Activated B cell treated with CpG ODN at 0.5 μM for 24 hours (primary cell): ENCODE data around the gene TVP23A. TPM values are rescaled to one million over a fixed set of nuclear protein-coding genes. Genes with fewer than 3 reads are reported as not detected.

Source experiments
- ATAC-seq: fragments of 200-7000 bp; cut with Tn5 transposase; one replicate; pipeline ENCODE4 v1.10.0; 2021; ENCODE audit warnings: low read depth, mild to moderate bottlenecking, moderate library complexity
- CTCF ChIA-PET: fragments of 350-600 bp; sonication (Branson Sonifier 250); formaldehyde crosslinking; loops from one replicate; lab custom pipeline; 2021; ENCODE audit warnings: antibody characterized with exemption; lab: Charles Lee
- POLR2A ChIA-PET: fragments of 350-600 bp; sonication (Branson Sonifier 250); formaldehyde crosslinking; loops from one replicate; lab custom pipeline; 2021; ENCODE audit warnings: antibody characterized with exemption; lab: Charles Lee
- DNase-seq: peaks from one replicate; pipeline ENCODE4 v3.0.0; 2022
- H3K27ac Mint-ChIP-seq: one replicate; pipeline ENCODE4 v1.8.0; 2020; ENCODE audit warnings: mixed read lengths
- H3K27me3 Mint-ChIP-seq: one replicate; pipeline ENCODE4 v1.8.0; 2021; ENCODE audit warnings: mixed read lengths
- H3K36me3 Mint-ChIP-seq: one replicate; pipeline ENCODE4 v1.8.0; 2021; ENCODE audit warnings: low read depth, mixed read lengths
- H3K4me1 Mint-ChIP-seq: one replicate; pipeline ENCODE4 v1.8.0; 2021; ENCODE audit warnings: mixed read lengths
- H3K4me3 Mint-ChIP-seq: one replicate; pipeline ENCODE4 v1.8.0; 2020; ENCODE audit warnings: mild to moderate bottlenecking, mixed read lengths
- H3K9me3 Mint-ChIP-seq: one replicate; pipeline ENCODE4 v1.8.0; 2020; ENCODE audit warnings: mixed read lengths
- CTCF ChIP-seq: fragments of 200-600 bp; IDR thresholded peaks from one replicate; pipeline ENCODE4 v1.8.0; 2022; ENCODE audit warnings: antibody characterized with exemption, mild to moderate bottlenecking
- intact Hi-C: fragments of 100-400 bp; cut with micrococcal nuclease; formaldehyde crosslinking; loops from one replicate; pipeline ENCODE4 v1.15.1; 2024
- total RNA-seq: library from RNA; stranded (reverse); gene quantifications from 2 replicates; pipeline ENCODE4 v1.2.3, GENCODE V29; 2022

TVP23A gene
- total RNA-seq, 1 donor from 2014 or later: 1.6 TPM

- CTCF ChIA-PET: no interaction called here
- Mint-ChIP-seq H3K9me3 (no peaks in the 10 kb centered on the region), H3K4me3 (no peak overlapping the region), H3K27me3 (no peaks in the 10 kb centered on the region), H3K27ac (no peak overlapping the region), H3K36me3 (no peaks in the 10 kb centered on the region), H3K4me1 (peaks cover 32% of the 10 kb centered on the region)
- ATAC-seq (no peak), DNase-seq (no peak)
- no peak for TF ChIP-seq CTCF
- intact Hi-C loops: no loop called here
- POLR2A ChIA-PET: interaction anchor here (1.0 to 1.6 kb wide), 3 partner anchors 7 to 58 kb away, joined by 3 to 5 read pairs (median 3); partner anchors contain the start of gene CIITA
Measured at GRCh38 chr16:10824111-10824893, 5.7 kb upstream of the TVP23A start.

GRCh38 chr16:10822702-10823101, 4.1 kb upstream of the TVP23A start:
- ChIA-PET POLR2A (interaction anchor here (0.6 kb wide), 1 partner anchor 293 kb away, joined by 3 read pairs; no protein-coding TSS in a partner anchor), CTCF (no interaction called here)
- TF ChIP-seq CTCF: no peak
- Mint-ChIP-seq H3K27me3 (no peaks in the 10 kb centered on the region), H3K4me3 (no peak overlapping the region), H3K27ac (no peak overlapping the region), H3K36me3 (no peaks in the 10 kb centered on the region), H3K9me3 (no peaks in the 10 kb centered on the region), H3K4me1 (peaks cover 23% of the 10 kb centered on the region)
- intact Hi-C loops: no loop called here
- DNase-seq: no peak
- no peak for ATAC-seq

GRCh38 chr16:10820546-10820945, 2.0 kb upstream of the TVP23A start:
- intact Hi-C loops: no loop called here
- no peaks in the 10 kb centered on the region for H3K36me3 Mint-ChIP-seq
- peak overlapping the region; percentile 24 for H3K4me3 Mint-ChIP-seq
- no peaks in the 10 kb centered on the region for H3K9me3 Mint-ChIP-seq
- no peak for TF ChIP-seq CTCF
- peak overlapping the region; percentile 78 for H3K27ac Mint-ChIP-seq
- ATAC-seq (no peak), DNase-seq (no peak)
- ChIA-PET POLR2A (interaction anchor here (0.6 to 2.4 kb wide), 8 partner anchors 11 to 110 kb away, joined by 3 to 23 read pairs (median 7); partner anchors contain the start of gene CIITA), CTCF (interaction anchor here (1.0 kb wide), 1 partner anchor 56 kb away, joined by 3 read pairs; the partner anchor contains the start of gene CIITA)
- peaks cover 23% of the 10 kb centered on the region for H3K4me1 Mint-ChIP-seq
- H3K27me3 Mint-ChIP-seq: no peaks in the 10 kb centered on the region

GRCh38 chr16:10817514-10817913, 1.1 kb downstream of the TVP23A start:
- no peak for TF ChIP-seq CTCF
- ATAC-seq: no peak
- Mint-ChIP-seq H3K4me3 (no peak overlapping the region), H3K36me3 (no peaks in the 10 kb centered on the region), H3K4me1 (peaks cover 43% of the 10 kb centered on the region), H3K9me3 (no peaks in the 10 kb centered on the region), H3K27ac (no peak overlapping the region), H3K27me3 (no peaks in the 10 kb centered on the region)
- intact Hi-C loops: no loop called here
- no peak for DNase-seq
- POLR2A ChIA-PET: interaction anchor here (1.3 to 1.5 kb wide), 3 partner anchors 42 to 72 kb away, joined by 3 to 4 read pairs (median 4); partner anchors contain the start of gene CIITA
- CTCF ChIA-PET: no interaction called here

GRCh38 chr16:10813099-10813455, 5.5 kb downstream of the TVP23A start:
- no peaks in the 10 kb centered on the region for H3K27me3 Mint-ChIP-seq
- intact Hi-C loops: loop anchor here (2.0 kb wide), 1 partner anchor 18 kb away; no protein-coding TSS in a partner anchor
- TF ChIP-seq CTCF: no peak
- ChIA-PET CTCF (no interaction called here), POLR2A (interaction anchor here (0.6 to 0.7 kb wide), 2 partner anchors 31 to 66 kb away, joined by 3 read pairs; no protein-coding TSS in a partner anchor)
- peaks cover 60% of the 10 kb centered on the region for H3K4me1 Mint-ChIP-seq
- no peak for ATAC-seq
- H3K9me3 Mint-ChIP-seq: no peaks in the 10 kb centered on the region
- H3K4me3 Mint-ChIP-seq: peak overlapping the region; percentile 49
- H3K27ac Mint-ChIP-seq: peak overlapping the region; percentile 62
- no peaks in the 10 kb centered on the region for H3K36me3 Mint-ChIP-seq
- DNase-seq: no peak
